A204.1 (cell line): ENCODE measurements around the gene CRLF1.

Source experiments
- FAIRE-seq: peaks from 2 replicates; lab custom pipeline; 2012; peaks lifted over from hg19 to GRCh38; lab: Jason Lieb, UNC

The CRLF1 gene

GRCh38 chr19:18557411-18558201 is 49.0 kb downstream of the CRLF1 start, which contains the start of gene KXD1:
Gene KXD1, plus strand, starts transcription at chr19:18557870. Its CDS starts 4,187 bp downstream, at chr19:18562057.
- peak; percentile 98 for FAIRE-seq

GRCh38 chr19:18551631-18552030 is 55.0 kb downstream of the CRLF1 start:
- FAIRE-seq: no peak

GRCh38 chr19:18543814-18544475 is 62.7 kb downstream of the CRLF1 start:
- FAIRE-seq: no peak
